AG08396 (cell line): ENCODE measurements around the gene KLF18.
"Not testable (repeated sequence)": the region's sequence is repeated elsewhere in the genome, so short reads cannot be mapped to it uniquely, and the experiment has no call there.

Experiments used
- DNase-seq: peaks from one replicate; pipeline ENCODE4 v3.0.0; 2012; ENCODE audit warnings: low spot score, mixed read lengths

The KLF18 gene

GRCh38 chr1:44141531-44141930, at the start of gene KLF18:
TSS of gene KLF18 (minus strand) at chr1:44141631. CDS start at chr1:44141631, 0 bp downstream.
- no peak for DNase-seq

GRCh38 chr1:44174630-44175029, 33.2 kb upstream of the KLF18 start:
- no peak for DNase-seq

- no peak for DNase-seq
These were observed 28.9 kb upstream of the KLF18 start for GRCh38 chr1:44170281-44170823.

GRCh38 chr1:44168520-44169098, 27.2 kb upstream of the KLF18 start:
- DNase-seq, result no peak

DNA sequence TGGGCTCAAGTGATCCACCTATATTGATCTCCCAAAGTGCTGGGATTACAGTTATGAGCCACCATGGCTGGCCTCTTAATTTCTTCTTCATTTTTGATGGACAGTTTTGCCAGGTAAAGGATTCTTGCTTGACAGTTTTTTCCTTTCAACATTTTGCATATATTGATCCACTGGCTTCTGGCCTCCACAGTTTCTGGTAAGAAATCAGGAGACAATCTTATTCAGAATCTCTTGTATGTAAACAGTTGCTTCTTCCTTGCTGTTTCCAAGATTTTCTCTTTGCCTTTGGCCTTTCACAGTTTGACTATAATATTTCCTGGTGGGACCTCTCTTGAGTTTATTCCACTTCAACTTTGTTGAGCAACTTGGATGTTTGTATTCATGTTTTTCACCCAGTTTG, 20.1 kb upstream of the KLF18 start:
- DNase-seq, result no peak

GRCh38 chr1:44158871-44159270, 17.4 kb upstream of the KLF18 start:
- DNase-seq, result no peak

GRCh38 chr1:44157903-44158302, 16.5 kb upstream of the KLF18 start:
- no peak for DNase-seq

DNA sequence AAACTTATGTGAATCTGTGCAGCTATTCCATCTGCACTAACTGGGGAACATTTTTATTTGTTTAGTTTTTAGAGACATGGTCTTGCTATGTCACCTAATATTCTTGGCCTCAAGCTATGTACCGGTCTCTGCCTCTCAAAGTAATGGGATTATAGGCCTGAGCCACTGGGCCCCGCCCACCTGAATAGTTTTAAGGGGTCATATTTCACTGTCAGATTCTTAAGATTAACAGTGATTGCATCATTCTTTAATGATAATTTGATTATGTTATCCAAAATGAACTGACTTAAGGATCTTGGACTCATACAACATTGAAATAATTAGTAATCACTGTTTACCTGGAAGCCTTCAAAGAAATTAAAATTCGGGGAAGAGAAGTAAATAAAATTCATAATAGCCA, 12.6 kb upstream of the KLF18 start:
- DNase-seq, result no peak

GRCh38 chr1:44152692-44153091, 11.3 kb upstream of the KLF18 start:
- no peak for DNase-seq

- no peak for DNase-seq
These were observed 10.4 kb upstream of the KLF18 start for GRCh38 chr1:44151808-44152207.

DNA sequence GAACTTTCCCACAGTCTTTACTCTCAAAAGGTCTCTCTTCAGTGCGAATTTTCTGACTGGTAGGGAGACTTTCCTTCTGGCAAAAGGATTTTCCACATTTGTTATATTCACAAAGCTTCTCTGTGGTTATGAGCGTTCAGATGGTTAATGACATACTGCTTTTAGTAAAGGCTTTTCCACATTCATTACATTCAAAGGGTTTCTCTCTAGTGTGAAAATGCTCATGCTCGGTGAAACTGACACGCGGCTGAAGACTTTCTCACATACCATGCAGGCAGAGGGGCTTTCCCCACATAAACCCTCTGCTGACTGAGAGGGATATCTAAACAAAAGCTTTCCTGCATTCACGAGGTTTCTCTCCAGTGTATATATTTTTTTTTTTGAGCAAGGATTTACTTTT, 9.9 kb upstream of the KLF18 start:
- no peak for DNase-seq

DNA sequence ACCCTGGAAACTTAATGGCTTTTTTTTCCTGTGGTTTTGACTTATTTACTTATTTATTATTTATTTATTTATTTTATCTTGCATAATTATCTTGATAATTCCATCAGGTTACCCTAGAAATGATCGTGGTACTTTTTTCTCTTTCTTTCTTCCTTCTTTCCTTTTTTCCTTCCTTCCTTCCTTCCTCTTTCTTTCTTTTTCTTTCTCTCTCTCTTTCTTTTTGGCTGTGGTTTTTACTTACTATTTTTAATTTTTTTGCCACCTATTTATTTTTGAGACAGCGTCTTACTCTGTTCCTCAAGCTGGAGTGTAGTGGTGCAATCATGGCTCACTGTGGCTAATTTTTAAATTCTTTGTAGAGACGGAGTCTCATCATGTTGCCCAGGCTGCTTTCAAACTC, 6.2 kb upstream of the KLF18 start:
- no peak for DNase-seq

DNA sequence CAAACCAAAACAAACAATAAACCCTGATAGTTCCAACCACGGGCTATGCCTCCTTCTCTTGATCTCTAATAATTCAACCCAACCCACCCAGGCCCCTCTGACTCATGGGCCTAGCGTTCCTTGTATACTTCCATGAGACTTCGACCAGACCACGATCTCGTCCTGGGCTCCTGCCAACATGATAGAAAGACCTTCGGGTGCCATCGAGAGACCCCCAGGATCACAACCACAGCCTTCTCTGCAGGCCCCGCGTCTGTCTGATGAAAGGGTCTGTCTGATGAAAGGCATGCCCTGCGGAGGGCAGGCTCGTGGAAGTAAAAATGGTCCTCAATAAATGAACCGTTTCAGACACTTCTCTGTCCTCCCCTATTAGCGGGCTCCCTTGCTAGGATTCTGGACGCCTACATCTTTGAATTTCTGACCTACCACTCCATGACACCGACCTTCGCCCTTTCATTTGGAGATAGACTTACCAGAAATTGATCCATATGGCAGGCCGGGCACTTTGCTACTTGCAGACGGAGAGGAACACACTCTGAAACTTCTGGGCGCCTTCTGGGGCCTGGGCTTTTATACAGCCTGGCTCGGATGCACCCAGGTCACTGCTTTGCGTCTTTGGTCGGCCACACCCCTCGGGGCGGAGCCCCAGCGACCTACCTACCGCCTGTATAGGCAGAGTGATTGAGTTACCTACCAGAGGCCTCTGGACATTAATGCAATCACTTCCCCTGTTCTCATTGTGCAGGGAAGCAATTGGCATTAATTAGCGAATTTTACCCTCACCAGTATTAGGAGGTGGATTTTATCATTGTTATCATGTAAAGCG, 5.3 kb upstream of the KLF18 start:
- DNase-seq, result no peak

DNA sequence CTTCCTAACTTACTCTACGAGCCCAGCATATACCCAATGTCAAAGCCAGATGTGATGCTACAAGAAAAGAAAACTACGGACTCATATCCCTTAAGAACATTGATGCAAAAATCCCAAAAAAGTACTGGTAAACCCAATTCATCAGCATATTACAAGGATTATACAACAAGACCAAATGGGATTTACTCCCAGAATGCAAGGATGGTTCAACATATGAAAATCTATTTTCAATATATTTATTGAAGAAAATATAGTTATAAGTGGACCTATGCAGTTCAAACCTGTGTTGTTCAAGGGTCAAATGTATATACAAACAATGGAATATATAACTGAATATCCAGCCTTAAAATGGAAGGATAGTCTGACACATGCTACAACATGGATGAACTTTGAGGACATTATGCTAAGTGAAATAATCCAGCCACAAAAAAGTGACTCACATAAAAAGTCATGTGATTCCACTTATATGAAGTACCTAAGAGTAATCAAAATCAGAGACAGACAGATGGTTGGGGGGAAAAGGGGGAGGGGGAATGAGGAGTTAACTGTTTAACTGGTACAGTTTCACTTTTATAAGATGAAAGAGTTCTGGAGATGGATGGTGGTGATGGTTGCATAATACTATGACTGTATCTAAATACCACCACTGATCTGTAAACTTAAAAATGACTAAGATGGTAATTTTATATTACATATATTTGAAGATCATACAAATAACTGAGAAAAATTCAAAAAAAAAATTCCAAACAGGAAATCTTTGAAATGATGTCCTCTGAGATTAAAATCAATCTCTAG, 3.7 kb upstream of the KLF18 start:
- no peak for DNase-seq

DNA sequence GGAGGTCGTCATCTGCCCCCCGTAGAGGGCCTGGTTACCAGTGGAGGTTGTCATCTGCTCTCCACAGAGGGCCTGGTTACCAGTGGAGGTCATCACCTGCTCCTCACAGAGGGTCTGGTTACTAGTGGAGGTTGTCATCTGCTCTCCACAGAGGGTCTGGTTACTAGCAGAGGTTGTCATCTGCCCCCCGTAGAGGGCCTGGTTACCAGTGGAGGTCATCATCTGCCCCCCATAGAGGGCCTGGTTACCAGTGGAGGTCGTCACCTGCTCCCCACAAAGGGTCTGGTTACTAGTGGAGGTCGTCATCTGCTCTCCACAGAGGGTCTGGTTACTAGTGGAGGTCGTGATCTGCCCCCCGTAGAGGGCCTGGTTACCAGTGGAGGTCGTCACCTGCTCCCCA, 1.9 kb downstream of the KLF18 start:
- DNase-seq, result not testable (repeated sequence)

GRCh38 chr1:44138239-44138638, 3.2 kb downstream of the KLF18 start:
- no peak for DNase-seq

- DNase-seq, result no peak
These were observed 5.5 kb downstream of the KLF18 start for GRCh38 chr1:44135886-44136285.

DNA sequence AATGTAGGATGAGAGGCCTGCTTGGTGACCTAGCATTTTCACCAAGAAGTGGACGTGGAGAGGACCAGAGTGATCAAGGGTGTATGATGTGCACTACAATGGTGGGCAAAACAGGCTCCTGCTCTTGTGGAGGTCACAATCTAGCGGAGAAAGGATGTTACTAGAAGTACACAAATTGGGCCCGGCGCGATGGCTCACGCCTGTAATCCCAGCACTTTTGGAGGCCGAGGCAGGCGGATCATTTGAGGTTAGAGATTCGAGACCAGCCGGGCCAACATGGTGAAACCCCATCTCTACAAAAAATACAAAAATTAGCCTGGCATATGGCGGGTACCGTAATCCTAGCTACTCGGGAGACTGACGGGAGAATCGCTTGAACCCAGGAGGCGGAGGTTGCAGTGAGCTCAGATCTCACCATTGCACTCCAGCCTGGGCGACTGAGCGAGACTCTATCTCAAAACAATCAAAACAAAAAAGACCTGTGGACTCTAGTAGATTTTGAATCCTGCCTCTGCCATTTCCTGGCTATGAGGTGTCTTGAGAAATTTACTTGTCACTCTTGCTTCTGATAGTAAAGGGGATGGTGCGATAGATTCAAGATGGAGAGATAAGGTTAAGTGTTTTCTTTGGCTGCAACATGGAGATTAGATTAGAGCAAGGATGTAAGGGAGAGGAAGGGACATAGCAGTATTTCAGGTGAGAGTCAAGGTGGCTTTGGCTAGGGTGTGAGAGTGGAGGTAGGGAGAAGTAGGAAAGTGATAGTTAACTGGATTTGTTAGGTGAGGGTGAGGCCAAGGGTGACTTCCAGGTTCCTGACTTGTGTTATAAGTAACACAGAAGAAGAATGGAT, 7.1 kb downstream of the KLF18 start:
- no peak for DNase-seq

- no peak for DNase-seq
These were observed 10.0 kb downstream of the KLF18 start for GRCh38 chr1:44131411-44131810.

GRCh38 chr1:44129616-44130500, 11.6 kb downstream of the KLF18 start:
- no peak for DNase-seq
